H9 (cell line): ENCODE measurements around the gene KIAA1671. TPM values are rescaled to one million over a fixed set of nuclear protein-coding genes. Genes with fewer than 3 reads are reported as not detected.

Experiments
- DNase-seq: peaks from one replicate; pipeline ENCODE4 v3.0.0-alpha.2; 2017
- H2AFZ ChIP-seq: one replicate; pipeline ENCODE4 v1.6.1; 2013; ENCODE audit warnings: mild to moderate bottlenecking, low read length, control low read depth, moderate library complexity
- H2AK5ac ChIP-seq: 2 replicates; pipeline ENCODE4 v1.6.1; 2013; ENCODE audit warnings: low read length, control low read depth, mixed read lengths; ENCODE audit not compliant: insufficient read length
- H2BK120ac ChIP-seq: one replicate; pipeline ENCODE4 v1.6.1; 2013; ENCODE audit warnings: low read depth, mild to moderate bottlenecking, low read length, control low read depth, inconsistent platforms; ENCODE audit not compliant: poor library complexity, severe bottlenecking
- H2BK12ac ChIP-seq: 2 replicates; pipeline ENCODE4 v1.6.1; 2013; ENCODE audit warnings: low read length, control low read depth, mixed read lengths, low read depth; ENCODE audit not compliant: insufficient read length
- H2BK15ac ChIP-seq: 2 replicates; pipeline ENCODE4 v1.6.1; 2013; ENCODE audit warnings: low read depth, low read length, control low read depth
- H2BK20ac ChIP-seq: one replicate; pipeline ENCODE4 v1.6.1; 2013; ENCODE audit warnings: low read depth, mild to moderate bottlenecking, low read length, control low read depth, inconsistent platforms; ENCODE audit not compliant: poor library complexity, severe bottlenecking
- H2BK5ac ChIP-seq: 2 replicates; pipeline ENCODE4 v1.6.1; 2013; ENCODE audit warnings: low read length, control low read depth, mixed read lengths; ENCODE audit not compliant: insufficient read length
- H3K14ac ChIP-seq: 2 replicates; pipeline ENCODE4 v1.6.1; 2013; ENCODE audit warnings: low read length, control low read depth; ENCODE audit not compliant: insufficient read depth
- H3K18ac ChIP-seq: 2 replicates; pipeline ENCODE4 v1.6.1; 2013; ENCODE audit warnings: low read depth, mild to moderate bottlenecking, mixed read lengths, low read length, control low read depth; ENCODE audit not compliant: insufficient read length
- H3K23ac ChIP-seq: 2 replicates; pipeline ENCODE4 v1.6.1; 2013; ENCODE audit warnings: low read length, control low read depth, mixed read lengths, low read depth; ENCODE audit not compliant: insufficient read length
- H3K23me2 ChIP-seq: 2 replicates; pipeline ENCODE4 v1.6.1; 2013; ENCODE audit warnings: low read depth, mild to moderate bottlenecking, mixed read lengths, low read length, control low read depth; ENCODE audit not compliant: insufficient read length, poor library complexity, severe bottlenecking
- H3K27ac ChIP-seq: 2 replicates; pipeline ENCODE4 v1.5.1; 2013; ENCODE audit warnings: low read length, control low read depth, mixed read lengths, low read depth; ENCODE audit not compliant: insufficient read length
- H3K27me3 ChIP-seq: 2 replicates; pipeline ENCODE4 v1.6.1; 2013; ENCODE audit warnings: low read length, control low read depth, inconsistent platforms; ENCODE audit not compliant: insufficient read depth
- H3K4ac ChIP-seq: 2 replicates; pipeline ENCODE4 v1.6.1; 2013; ENCODE audit warnings: low read depth, mild to moderate bottlenecking, control low read depth, inconsistent platforms, low read length, moderate library complexity
- H3K4me1 ChIP-seq: 2 replicates; pipeline ENCODE4 v1.6.1; 2013; ENCODE audit warnings: low read length, control low read depth, inconsistent platforms; ENCODE audit not compliant: insufficient read depth
- H3K4me2 ChIP-seq: 2 replicates; pipeline ENCODE4 v1.6.1; 2013; ENCODE audit warnings: low read length, control low read depth, mixed read lengths; ENCODE audit not compliant: insufficient read length, insufficient read depth
- H3K56ac ChIP-seq: 2 replicates; pipeline ENCODE4 v1.6.1; 2013; ENCODE audit warnings: low read depth, mild to moderate bottlenecking, mixed read lengths, low read length, control low read depth; ENCODE audit not compliant: insufficient read length
- H3K79me1 ChIP-seq: 2 replicates; pipeline ENCODE4 v1.6.1; 2013; ENCODE audit warnings: low read depth, mild to moderate bottlenecking, moderate library complexity, low read length, control low read depth, inconsistent platforms; ENCODE audit not compliant: insufficient read depth, poor library complexity, severe bottlenecking
- H3K79me2 ChIP-seq: 2 replicates; pipeline ENCODE4 v1.6.1; 2013; ENCODE audit warnings: low read length, control low read depth, inconsistent platforms; ENCODE audit not compliant: insufficient read depth
- H3K9ac ChIP-seq: 2 replicates; pipeline ENCODE4 v1.6.1; 2013; ENCODE audit warnings: low read length, control low read depth, mixed read lengths; ENCODE audit not compliant: insufficient read length; ENCODE audit errors: extremely low read depth
- H3K9me3 ChIP-seq: one replicate; pipeline ENCODE4 v1.6.1; 2013; ENCODE audit warnings: low read depth, low read length, inconsistent platforms; ENCODE audit not compliant: control insufficient read depth
- H3T11ph ChIP-seq: one replicate; pipeline ENCODE4 v1.6.1; 2013; ENCODE audit warnings: mild to moderate bottlenecking, low read length, control low read depth, inconsistent platforms
- H4K20me1 ChIP-seq: one replicate; pipeline ENCODE4 v1.6.1; 2013; ENCODE audit not compliant: control insufficient read depth, insufficient read length, insufficient read depth
- H4K5ac ChIP-seq: 2 replicates; pipeline ENCODE4 v1.6.1; 2013; ENCODE audit warnings: low read depth, mild to moderate bottlenecking, mixed read lengths, low read length, control low read depth; ENCODE audit not compliant: insufficient read length
- H4K8ac ChIP-seq: replicated peaks from 2 replicates; pipeline ENCODE4 v1.6.1; 2013; ENCODE audit warnings: low read length, control low read depth, mixed read lengths, low read depth; ENCODE audit not compliant: insufficient read length
- H4K91ac ChIP-seq: 2 replicates; pipeline ENCODE4 v1.6.1; 2013; ENCODE audit warnings: low read depth, mild to moderate bottlenecking, moderate library complexity, mixed read lengths, low read length, control low read depth; ENCODE audit not compliant: insufficient read length
- H3K27ac Mint-ChIP-seq, 3 experiments: 2 replicates in 2 of 3; 3 replicates in 1 of 3; pipeline ENCODE4 v1.8.0; 2020 to 2021; ENCODE audit warnings: mixed read lengths in 3 of 3, mild to moderate bottlenecking in 1 of 3, moderate library complexity in 1 of 3
- H3K27me3 Mint-ChIP-seq: 2 replicates; pipeline ENCODE4 v1.8.0; 2021; ENCODE audit warnings: low read depth, mild to moderate bottlenecking, moderate library complexity, mixed read lengths
- H3K36me3 Mint-ChIP-seq, 3 experiments: 2 replicates in 2 of 3; 3 replicates in 1 of 3; pipeline ENCODE4 v1.8.0; 2020 to 2021; ENCODE audit warnings: low read depth in 3 of 3, mixed read lengths in 3 of 3; ENCODE audit not compliant: insufficient read depth in 1 of 3
- H3K4me1 Mint-ChIP-seq, 2 experiments: 2 replicates each; pipeline ENCODE4 v1.8.0; 2020; ENCODE audit warnings: mixed read lengths in 2 of 2
- H3K4me3 Mint-ChIP-seq, 2 experiments: 2 replicates in 1 of 2; 3 replicates in 1 of 2; pipeline ENCODE4 v1.8.0; 2020 to 2021; ENCODE audit warnings: mild to moderate bottlenecking in 2 of 2, mixed read lengths in 2 of 2, moderate library complexity in 1 of 2
- H3K9me3 Mint-ChIP-seq, 2 experiments: 2 replicates in 1 of 2; 3 replicates in 1 of 2; pipeline ENCODE4 v1.8.0; 2020; ENCODE audit warnings: mild to moderate bottlenecking in 2 of 2, mixed read lengths in 2 of 2, moderate library complexity in 1 of 2
- CTCF ChIP-seq: fragments of 200-600 bp; sonication (generic); conservative IDR thresholded peaks from 3 replicates; pipeline ENCODE4 v1.8.0; 2021; ENCODE audit warnings: antibody characterized with exemption, mild to moderate bottlenecking
- WGBS: extraction: QIAGEN DNeasy Blood & Tissue Kit; methylation state at CpG from one replicate; pipeline ENCODE4 v1.1.7; 2013; ENCODE audit warnings: missing lambda C conversion rate, low lambda C conversion rate, mixed read lengths; ENCODE audit not compliant: insufficient read length; ENCODE audit errors: extremely low coverage; 5-methylcytosine and 5-hydroxymethylcytosine counted together
- total RNA-seq: library from RNA; stranded (reverse); gene quantifications from 2 replicates; pipeline ENCODE4 v1.2.1, GENCODE V29; 2021

KIAA1671 gene
- total RNA-seq, 1 experiment from 2014 or later: 22.6 TPM

GRCh38 chr22:24973872-24974271 is 21.4 kb downstream of the KIAA1671 start:
- Histone ChIP-seq H3K79me2 (peaks cover 4% of the 10 kb centered on the region; the same call in 1 of the 2 replicates), H3K9ac (no peak overlapping the region), H3K79me1 (no peaks in the 10 kb centered on the region), H3K18ac (no peak overlapping the region), H3K27me3 (no peaks in the 10 kb centered on the region), H4K5ac (no peak overlapping the region), H4K8ac (no peak overlapping the region), H3K9me3 (no peaks in the 10 kb centered on the region), H2BK5ac (no peak overlapping the region), H3K23ac (no peak overlapping the region), H4K20me1 (no peaks in the 10 kb centered on the region), H3K23me2 (no peaks in the 10 kb centered on the region), H3K4me1 (peaks cover 12% of the 10 kb centered on the region), H2AK5ac (no peak overlapping the region), H2BK15ac (no peak overlapping the region; the same call in 1 of the 2 replicates), H3K27ac (no peak overlapping the region), H2BK120ac (no peak overlapping the region), H3K56ac (no peak overlapping the region), H2AFZ (no peak overlapping the region), H3K14ac (no peak overlapping the region), H2BK12ac (no peak overlapping the region), H3K4me2 (no peak overlapping the region), H3T11ph (no peak overlapping the region), H3K4ac (no peak overlapping the region), H2BK20ac (no peak overlapping the region), H4K91ac (no peak overlapping the region)
- no peak for TF ChIP-seq CTCF
- no peak for DNase-seq
- H3K9me3 Mint-ChIP-seq: no peaks in the 10 kb centered on the region
- no CpG with 5 or more reads among the region's 6 CpGs for whole genome bisulfite sequencing
- peaks cover 0 to 4% (median 1%) of the 10 kb centered on the region in 3 experiments; a peak in 1 of 7 replicates for H3K36me3 Mint-ChIP-seq
- no peak overlapping the region for H3K4me3 Mint-ChIP-seq
- H3K4me1 Mint-ChIP-seq: peaks cover 50 to 57% of the 10 kb centered on the region in 2 experiments
- no peaks in the 10 kb centered on the region for H3K27me3 Mint-ChIP-seq
- H3K27ac Mint-ChIP-seq: peak overlapping the region in 2 of 3 experiments; percentile 18 to 38; a peak in 3 of 7 replicates
